WTC11 (cell line): ENCODE measurements around the gene AHNAK. TPM values are rescaled to one million over a fixed set of nuclear protein-coding genes. Genes with fewer than 3 reads are reported as not detected.

Experiments
- ATAC-seq: fragments of 200-7000 bp; cut with Tn5 transposase; 2 replicates; pipeline ENCODE4 v1.10.0; 2021; ENCODE audit warnings: mild to moderate bottlenecking, moderate library complexity
- CTCF ChIA-PET: fragments of 300-600 bp; sonication (Branson Sonifier 250); formaldehyde crosslinking; loops from one replicate; lab custom pipeline; 2021; ENCODE audit warnings: antibody characterized with exemption; lab: Charles Lee
- POLR2A ChIA-PET: fragments of 350-600 bp; sonication (Branson Sonifier 250); formaldehyde crosslinking; loops from one replicate; lab custom pipeline; 2021; ENCODE audit warnings: antibody characterized with exemption; lab: Charles Lee
- DNase-seq: peaks from one replicate; pipeline ENCODE4 v3.0.0; 2021; ENCODE audit warnings: low spot score
- H3K27ac Mint-ChIP-seq: 2 replicates; pipeline ENCODE4 v1.8.0; 2021; ENCODE audit warnings: mixed read lengths
- H3K27me3 Mint-ChIP-seq: 2 replicates; pipeline ENCODE4 v1.8.0; 2021; ENCODE audit warnings: low read depth, mild to moderate bottlenecking, moderate library complexity, mixed read lengths
- H3K36me3 Mint-ChIP-seq: 2 replicates; pipeline ENCODE4 v1.8.0; 2021; ENCODE audit warnings: mixed read lengths
- H3K4me1 Mint-ChIP-seq: 2 replicates; pipeline ENCODE4 v1.8.0; 2022; ENCODE audit warnings: mixed read lengths
- H3K4me3 Mint-ChIP-seq: 2 replicates; pipeline ENCODE4 v1.8.0; 2021; ENCODE audit warnings: mild to moderate bottlenecking, moderate library complexity, mixed read lengths
- H3K9me3 Mint-ChIP-seq: 2 replicates; pipeline ENCODE4 v1.8.0; 2021; ENCODE audit warnings: mixed read lengths
- JAZF1 ChIP-seq: fragments of 250-450 bp; sonication (Bioruptor Pico); IDR thresholded peaks from 2 replicates; pipeline ENCODE4 v1.9.0; 2021; ENCODE audit warnings: moderate library complexity, mild to moderate bottlenecking, inconsistent platforms
- TP53 ChIP-seq: sonication (generic); formaldehyde crosslinking; IDR thresholded peaks from 2 replicates; pipeline ENCODE4 v1.8.1; 2023; ENCODE audit warnings: mild to moderate bottlenecking, missing genetic modification reagents
- ZMAT4 ChIP-seq: fragments of 250-450 bp; sonication (Bioruptor Pico); IDR thresholded peaks from 2 replicates; pipeline ENCODE4 v1.9.0; 2021; ENCODE audit warnings: mild to moderate bottlenecking
- ZNF121 ChIP-seq: sonication (generic); formaldehyde crosslinking; IDR thresholded peaks from 2 replicates; pipeline ENCODE4 v1.8.0; 2023; ENCODE audit warnings: missing genetic modification reagents
- ZNF317 ChIP-seq: sonication (generic); formaldehyde crosslinking; IDR thresholded peaks from 2 replicates; pipeline ENCODE4 v1.8.1; 2023; ENCODE audit warnings: low read depth, mild to moderate bottlenecking, moderate library complexity, missing genetic modification reagents, borderline replicate concordance
- total RNA-seq: library from RNA; stranded (reverse); gene quantifications from 3 replicates; pipeline ENCODE4 v1.2.3, GENCODE V29; 2021
- TF ChIP-seq, protein P1 (sequence below): sonication (generic); formaldehyde crosslinking; IDR thresholded peaks from 2 replicates; pipeline ENCODE4 v1.8.1; 2023; ENCODE audit warnings: mild to moderate bottlenecking, missing genetic modification reagents
- TF ChIP-seq, protein P2 (sequence below): sonication (generic); formaldehyde crosslinking; IDR thresholded peaks from 2 replicates; pipeline ENCODE4 v1.8.0; 2022; ENCODE audit warnings: mild to moderate bottlenecking, missing genetic modification reagents
- TF ChIP-seq, protein P3 (sequence below): sonication (generic); formaldehyde crosslinking; IDR thresholded peaks from 2 replicates; pipeline ENCODE4 v1.8.0; 2023; ENCODE audit warnings: mild to moderate bottlenecking, missing genetic modification reagents
- TF ChIP-seq, protein P4 (sequence below): sonication (generic); formaldehyde crosslinking; IDR thresholded peaks from 2 replicates; pipeline ENCODE4 v1.8.1; 2023; ENCODE audit warnings: mild to moderate bottlenecking, missing genetic modification reagents, borderline replicate concordance

The AHNAK gene
- total RNA-seq, 1 experiment from 2014 or later, result 21.0 TPM

DNA sequence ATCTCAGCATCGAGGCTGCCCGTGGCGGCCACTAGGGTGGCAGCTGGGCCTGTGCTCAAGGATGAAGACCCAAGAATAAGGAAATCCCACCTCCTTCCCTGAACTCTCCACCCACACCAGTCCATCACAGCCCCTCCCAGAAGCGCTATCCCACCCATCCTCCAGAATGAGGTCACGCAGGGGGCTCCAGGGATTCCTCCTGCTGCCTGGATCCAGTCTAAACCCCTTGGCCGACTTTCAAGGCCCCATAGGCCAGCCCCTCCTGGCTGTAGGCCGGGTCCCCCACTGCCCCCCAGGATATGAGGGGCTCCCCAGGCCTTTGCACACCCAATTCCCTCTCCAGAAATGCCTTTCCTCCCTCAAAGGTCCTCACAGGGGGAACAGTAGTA is 146.7 kb downstream of the AHNAK start (continued):
- TF ChIP-seq, protein P1, sequence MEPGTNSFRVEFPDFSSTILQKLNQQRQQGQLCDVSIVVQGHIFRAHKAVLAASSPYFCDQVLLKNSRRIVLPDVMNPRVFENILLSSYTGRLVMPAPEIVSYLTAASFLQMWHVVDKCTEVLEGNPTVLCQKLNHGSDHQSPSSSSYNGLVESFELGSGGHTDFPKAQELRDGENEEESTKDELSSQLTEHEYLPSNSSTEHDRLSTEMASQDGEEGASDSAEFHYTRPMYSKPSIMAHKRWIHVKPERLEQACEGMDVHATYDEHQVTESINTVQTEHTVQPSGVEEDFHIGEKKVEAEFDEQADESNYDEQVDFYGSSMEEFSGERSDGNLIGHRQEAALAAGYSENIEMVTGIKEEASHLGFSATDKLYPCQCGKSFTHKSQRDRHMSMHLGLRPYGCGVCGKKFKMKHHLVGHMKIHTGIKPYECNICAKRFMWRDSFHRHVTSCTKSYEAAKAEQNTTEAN (CRISPR knock-in tag), result no peak

GRCh38 chr11:62399172-62399877 is 147.3 kb downstream of the AHNAK start:
- peaks cover 3% of the 10 kb centered on the region; the same call in 1 of the 2 replicates for H3K27me3 Mint-ChIP-seq
- POLR2A ChIA-PET, result interaction anchor here (0.6 kb wide), 2 partner anchors 256 to 746 kb away, joined by 3 to 6 read pairs; no protein-coding TSS in a partner anchor
- peaks cover 32% of the 10 kb centered on the region for H3K4me1 Mint-ChIP-seq
- ATAC-seq, result no peak
- no peak overlapping the region for H3K4me3 Mint-ChIP-seq
- TF ChIP-seq, protein P2, sequence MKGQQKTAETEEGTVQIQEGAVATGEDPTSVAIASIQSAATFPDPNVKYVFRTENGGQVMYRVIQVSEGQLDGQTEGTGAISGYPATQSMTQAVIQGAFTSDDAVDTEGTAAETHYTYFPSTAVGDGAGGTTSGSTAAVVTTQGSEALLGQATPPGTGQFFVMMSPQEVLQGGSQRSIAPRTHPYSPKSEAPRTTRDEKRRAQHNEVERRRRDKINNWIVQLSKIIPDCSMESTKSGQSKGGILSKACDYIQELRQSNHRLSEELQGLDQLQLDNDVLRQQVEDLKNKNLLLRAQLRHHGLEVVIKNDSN (CRISPR knock-in tag), result no peak
- TF ChIP-seq ZMAT4 (CRISPR knock-in tag), result no peak
- DNase-seq, result no peak
- no peaks in the 10 kb centered on the region for H3K36me3 Mint-ChIP-seq
- CTCF ChIA-PET, result interaction anchor here (0.6 to 6.4 kb wide), 3 partner anchors 26 to 162 kb away, joined by 3 to 49 read pairs (median 37); no protein-coding TSS in a partner anchor
- no peak overlapping the region for H3K27ac Mint-ChIP-seq
- no peaks in the 10 kb centered on the region for H3K9me3 Mint-ChIP-seq

- H3K36me3 Mint-ChIP-seq, result no peaks in the 10 kb centered on the region
- H3K9me3 Mint-ChIP-seq, result no peaks in the 10 kb centered on the region
- peaks cover 32% of the 10 kb centered on the region for H3K4me1 Mint-ChIP-seq
- no peak overlapping the region for H3K4me3 Mint-ChIP-seq
- DNase-seq (no peak), ATAC-seq (no peak)
- CTCF ChIA-PET, result interaction anchor here (0.9 to 6.4 kb wide), 4 partner anchors 26 to 144 kb away, joined by 3 to 49 read pairs (median 20); no protein-coding TSS in a partner anchor
- POLR2A ChIA-PET, result interaction anchor here (0.6 kb wide), 1 partner anchor 257 kb away, joined by 3 read pairs; no protein-coding TSS in a partner anchor
- 0 out of 2 replicates have a peak, but pooled peaks have one; percentile 20 for TF ChIP-seq ZNF121 (CRISPR knock-in tag)
- TF ChIP-seq, protein P3, sequence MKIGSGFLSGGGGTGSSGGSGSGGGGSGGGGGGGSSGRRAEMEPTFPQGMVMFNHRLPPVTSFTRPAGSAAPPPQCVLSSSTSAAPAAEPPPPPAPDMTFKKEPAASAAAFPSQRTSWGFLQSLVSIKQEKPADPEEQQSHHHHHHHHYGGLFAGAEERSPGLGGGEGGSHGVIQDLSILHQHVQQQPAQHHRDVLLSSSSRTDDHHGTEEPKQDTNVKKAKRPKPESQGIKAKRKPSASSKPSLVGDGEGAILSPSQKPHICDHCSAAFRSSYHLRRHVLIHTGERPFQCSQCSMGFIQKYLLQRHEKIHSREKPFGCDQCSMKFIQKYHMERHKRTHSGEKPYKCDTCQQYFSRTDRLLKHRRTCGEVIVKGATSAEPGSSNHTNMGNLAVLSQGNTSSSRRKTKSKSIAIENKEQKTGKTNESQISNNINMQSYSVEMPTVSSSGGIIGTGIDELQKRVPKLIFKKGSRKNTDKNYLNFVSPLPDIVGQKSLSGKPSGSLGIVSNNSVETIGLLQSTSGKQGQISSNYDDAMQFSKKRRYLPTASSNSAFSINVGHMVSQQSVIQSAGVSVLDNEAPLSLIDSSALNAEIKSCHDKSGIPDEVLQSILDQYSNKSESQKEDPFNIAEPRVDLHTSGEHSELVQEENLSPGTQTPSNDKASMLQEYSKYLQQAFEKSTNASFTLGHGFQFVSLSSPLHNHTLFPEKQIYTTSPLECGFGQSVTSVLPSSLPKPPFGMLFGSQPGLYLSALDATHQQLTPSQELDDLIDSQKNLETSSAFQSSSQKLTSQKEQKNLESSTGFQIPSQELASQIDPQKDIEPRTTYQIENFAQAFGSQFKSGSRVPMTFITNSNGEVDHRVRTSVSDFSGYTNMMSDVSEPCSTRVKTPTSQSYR (CRISPR knock-in tag), result no peak
- H3K27me3 Mint-ChIP-seq, result peaks cover 3% of the 10 kb centered on the region; the same call in 1 of the 2 replicates
- no peak overlapping the region for H3K27ac Mint-ChIP-seq
Observed at GRCh38 chr11:62398011-62398994, 148.3 kb downstream of the AHNAK start.

- Mint-ChIP-seq H3K4me1 (peaks cover 22% of the 10 kb centered on the region), H3K9me3 (no peaks in the 10 kb centered on the region), H3K36me3 (no peaks in the 10 kb centered on the region), H3K27me3 (no peaks in the 10 kb centered on the region), H3K27ac (no peak overlapping the region), H3K4me3 (no peak overlapping the region)
- TF ChIP-seq TP53 (CRISPR knock-in tag) (no peak), JAZF1 (CRISPR knock-in tag) (no peak), ZNF317 (no peak)
- TF ChIP-seq, protein P4, sequence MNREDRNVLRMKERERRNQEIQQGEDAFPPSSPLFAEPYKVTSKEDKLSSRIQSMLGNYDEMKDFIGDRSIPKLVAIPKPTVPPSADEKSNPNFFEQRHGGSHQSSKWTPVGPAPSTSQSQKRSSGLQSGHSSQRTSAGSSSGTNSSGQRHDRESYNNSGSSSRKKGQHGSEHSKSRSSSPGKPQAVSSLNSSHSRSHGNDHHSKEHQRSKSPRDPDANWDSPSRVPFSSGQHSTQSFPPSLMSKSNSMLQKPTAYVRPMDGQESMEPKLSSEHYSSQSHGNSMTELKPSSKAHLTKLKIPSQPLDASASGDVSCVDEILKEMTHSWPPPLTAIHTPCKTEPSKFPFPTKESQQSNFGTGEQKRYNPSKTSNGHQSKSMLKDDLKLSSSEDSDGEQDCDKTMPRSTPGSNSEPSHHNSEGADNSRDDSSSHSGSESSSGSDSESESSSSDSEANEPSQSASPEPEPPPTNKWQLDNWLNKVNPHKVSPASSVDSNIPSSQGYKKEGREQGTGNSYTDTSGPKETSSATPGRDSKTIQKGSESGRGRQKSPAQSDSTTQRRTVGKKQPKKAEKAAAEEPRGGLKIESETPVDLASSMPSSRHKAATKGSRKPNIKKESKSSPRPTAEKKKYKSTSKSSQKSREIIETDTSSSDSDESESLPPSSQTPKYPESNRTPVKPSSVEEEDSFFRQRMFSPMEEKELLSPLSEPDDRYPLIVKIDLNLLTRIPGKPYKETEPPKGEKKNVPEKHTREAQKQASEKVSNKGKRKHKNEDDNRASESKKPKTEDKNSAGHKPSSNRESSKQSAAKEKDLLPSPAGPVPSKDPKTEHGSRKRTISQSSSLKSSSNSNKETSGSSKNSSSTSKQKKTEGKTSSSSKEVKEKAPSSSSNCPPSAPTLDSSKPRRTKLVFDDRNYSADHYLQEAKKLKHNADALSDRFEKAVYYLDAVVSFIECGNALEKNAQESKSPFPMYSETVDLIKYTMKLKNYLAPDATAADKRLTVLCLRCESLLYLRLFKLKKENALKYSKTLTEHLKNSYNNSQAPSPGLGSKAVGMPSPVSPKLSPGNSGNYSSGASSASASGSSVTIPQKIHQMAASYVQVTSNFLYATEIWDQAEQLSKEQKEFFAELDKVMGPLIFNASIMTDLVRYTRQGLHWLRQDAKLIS (CRISPR knock-in tag), result no peak
- no peak for DNase-seq
- ChIA-PET POLR2A (interaction anchor here (0.5 to 1.8 kb wide), 5 partner anchors 150 to 416 kb away, joined by 6 to 9 read pairs (median 6); partner anchors contain the start of genes AHNAK and TUT1), CTCF (interaction anchor here (0.8 to 5.9 kb wide), 24 partner anchors 10 to 298 kb away, joined by 3 to 279 read pairs (median 12); partner anchors contain the start of genes AHNAK, ASRGL1, EEF1G and SCGB1A1)
- ATAC-seq, result no peak
Observed at GRCh38 chr11:62395885-62396551, 150.6 kb downstream of the AHNAK start.
